ENCODE data around the gene ZNF189.

ZNF189 gene

GRCh38 chr9:101451498-101451897, 52.8 kb downstream of the ZNF189 start:
- no peak for DNase-seq (ENCODE audit: low read depth in 3 of 3)

- DNase-seq (ENCODE audit: low read depth in 3 of 3) = no peak
These were observed 55.3 kb downstream of the ZNF189 start for GRCh38 chr9:101453776-101454570.

- DNase-seq (ENCODE audit: low read depth in 3 of 3) = no peak
These were observed 57.1 kb downstream of the ZNF189 start for GRCh38 chr9:101455656-101456240.

- DNase-seq (ENCODE audit: low read depth in 3 of 3) = no peak
These were observed 58.4 kb downstream of the ZNF189 start for GRCh38 chr9:101457003-101457402.

- DNase-seq (ENCODE audit: low read depth in 3 of 3) = peak in 1 of 3 experiments; percentile 2
These were observed 60.4 kb downstream of the ZNF189 start for GRCh38 chr9:101458963-101459631.

All from stimulated activated CD4-positive, alpha-beta T cell treated with anti-CD3 and anti-CD28 coated beads, TNF-alpha, amount 100 ng/mL, for 4 hours (primary cell).